Gastrocnemius medialis (tissue), 4 donors: ENCODE results near the gene ERMP1.

Experiments used
- CTCF ChIP-seq, 5 experiments: fragments of 450-650 bp in 3 of 5; fragments of 200-600 bp in 2 of 5; sonication (generic) in 2 of 5; IDR thresholded peaks in 4 of 5; conservative IDR thresholded peaks in 1 of 5; 1 replicate in 4 of 5; 2 replicates in 1 of 5; pipeline ENCODE4 v1.5.1; 2016 to 2019; ENCODE audit warnings: antibody characterized with exemption in 5 of 5, mild to moderate bottlenecking in 3 of 5, moderate library complexity in 3 of 5
- POLR2A ChIP-seq, 2 donors: fragments of 450-650 bp; IDR thresholded peaks; one replicate each; pipeline ENCODE4 v1.6.1; 2017; ENCODE audit warnings: antibody characterized with exemption in 2 of 2, mild to moderate bottlenecking in 2 of 2, moderate library complexity in 2 of 2

- TF ChIP-seq CTCF (IDR thresholded peaks at IDR 0.05 in 4 of 5, conservative IDR thresholded peaks at IDR 0.05 in 1 of 5) = no peak
- no peak for TF ChIP-seq POLR2A (IDR thresholded peaks at IDR 0.05)
Measured at GRCh38 chr9:5820425-5820824, 12.5 kb downstream of the ERMP1 start.
